GM12878 (cell line): ENCODE data around the gene MR1. TPM values are rescaled to one million over a fixed set of nuclear protein-coding genes. Genes with fewer than 3 reads are reported as not detected.

Experiments used
- FOS ChIP-seq: IDR thresholded peaks from 3 replicates; pipeline ENCODE4 v1.6.1; 2011; ENCODE audit warnings: borderline replicate concordance; ENCODE audit not compliant: insufficient read length; ENCODE audit errors: extremely low read depth
- GABPA ChIP-seq: IDR thresholded peaks from 2 replicates; pipeline ENCODE4 v1.6.1; 2014; ENCODE audit warnings: antibody characterized with exemption, low read depth, mild to moderate bottlenecking, inconsistent platforms
- HDAC2 ChIP-seq: fragments of 200-600 bp; sonication (generic); IDR thresholded peaks from 2 replicates; pipeline ENCODE4 v1.6.1; 2017
- KDM1A ChIP-seq: fragments of 200-600 bp; sonication (generic); IDR thresholded peaks from 2 replicates; pipeline ENCODE4 v1.6.1; 2016; ENCODE audit warnings: borderline replicate concordance
- KLF5 ChIP-seq: fragments of 450-650 bp; IDR thresholded peaks from 2 replicates; pipeline ENCODE4 v1.6.1; 2014; ENCODE audit warnings: mild to moderate bottlenecking; ENCODE audit not compliant: partially characterized antibody
- MTA2 ChIP-seq: fragments of 450-650 bp; IDR thresholded peaks from 2 replicates; pipeline ENCODE4 v1.6.1; 2016; ENCODE audit warnings: low read depth, mild to moderate bottlenecking, moderate library complexity
- MXI1 ChIP-seq: fragments of 150-350 bp; IDR thresholded peaks from 2 replicates; pipeline ENCODE4 v1.6.1; 2011; ENCODE audit warnings: low read depth, mild to moderate bottlenecking, inconsistent platforms, low read length, improper control_type of control experiment
- NR2F1 ChIP-seq: fragments of 450-650 bp; conservative IDR thresholded peaks from 2 replicates; pipeline ENCODE4 v1.6.1; 2017; ENCODE audit warnings: mild to moderate bottlenecking
- PAX5 ChIP-seq: IDR thresholded peaks from 2 replicates; pipeline ENCODE4 v1.6.1; 2011; ENCODE audit warnings: low read depth, low read length, borderline replicate concordance
- RAD51 ChIP-seq: fragments of 450-650 bp; IDR thresholded peaks from 2 replicates; pipeline ENCODE4 v1.6.1; 2016; ENCODE audit warnings: moderate library complexity, mild to moderate bottlenecking, inconsistent platforms
- SP1 ChIP-seq: IDR thresholded peaks from one replicate; pipeline ENCODE4 v1.6.1; 2011; ENCODE audit warnings: low read depth, low read length
- SRF ChIP-seq, 2 experiments: IDR thresholded peaks; 2 replicates each; pipeline ENCODE4 v1.6.1; 2011; ENCODE audit warnings: low read depth in 2 of 2, low read length in 2 of 2, mild to moderate bottlenecking in 1 of 2, moderate library complexity in 1 of 2
- polyA plus RNA-seq, 11 experiments: library from polyadenylated mRNA; depleted of rRNA in 4 of 11; unstranded in 6 of 11; stranded (reverse) in 5 of 11; fragments of >200 nt; fragmentation: Nextera tagmentation in 4 of 11; fragmentation: Illumina TruSeq in 1 of 11; extraction: Ambion mirVana in 4 of 11; extraction: Trizol in 1 of 11; gene quantifications; 1 replicate in 1 of 11; 2 replicates in 10 of 11; pipeline versions ENCODE4 v1.2.1 to v1.2.3, GENCODE V29; 2011 to 2016; ENCODE audit warnings: inconsistent platforms in 2 of 11, missing spikeins in 2 of 11, low read depth in 1 of 11
- total RNA-seq, 4 experiments: library from RNA; depleted of rRNA in 3 of 4; stranded (reverse); fragments of >200 nt in 3 of 4; fragmentation: Illumina TruSeq in 1 of 4; extraction: Trizol in 1 of 4; gene quantifications; 2 replicates each; pipeline versions ENCODE4 v1.2.1 to v1.2.3, GENCODE V29; 2013 to 2021
- TF ChIP-seq, protein P1 (sequence below): fragments of 450-650 bp; IDR thresholded peaks from 2 replicates; pipeline ENCODE4 v1.6.1; 2017; ENCODE audit warnings: mild to moderate bottlenecking, moderate library complexity
- TF ChIP-seq, protein P2 (sequence below): fragments of 450-650 bp; IDR thresholded peaks from 2 replicates; pipeline ENCODE4 v1.6.1; 2017; ENCODE audit warnings: mild to moderate bottlenecking
- TF ChIP-seq, protein P3 (sequence below): fragments of 450-650 bp; IDR thresholded peaks from 2 replicates; pipeline ENCODE4 v1.6.1; 2017; ENCODE audit warnings: low read depth, mild to moderate bottlenecking, moderate library complexity
- TF ChIP-seq, protein P4 (sequence below): fragments of 150-350 bp; IDR thresholded peaks from 2 replicates; pipeline ENCODE4 v1.6.1; 2014; ENCODE audit warnings: mild to moderate bottlenecking, low read depth, low read length
- TF ChIP-seq, protein P5 (sequence below): fragments of 450-650 bp; conservative IDR thresholded peaks from 2 replicates; pipeline ENCODE4 v1.6.1; 2017; ENCODE audit warnings: mild to moderate bottlenecking, moderate library complexity

MR1 gene
- total and polyA plus RNA-seq, 10 of the 15 experiments (the other 5 are each of a cell fraction or from before 2014, with no cell fraction given), result 24.7 to 65.9 (median 30.9) TPM

DNA sequence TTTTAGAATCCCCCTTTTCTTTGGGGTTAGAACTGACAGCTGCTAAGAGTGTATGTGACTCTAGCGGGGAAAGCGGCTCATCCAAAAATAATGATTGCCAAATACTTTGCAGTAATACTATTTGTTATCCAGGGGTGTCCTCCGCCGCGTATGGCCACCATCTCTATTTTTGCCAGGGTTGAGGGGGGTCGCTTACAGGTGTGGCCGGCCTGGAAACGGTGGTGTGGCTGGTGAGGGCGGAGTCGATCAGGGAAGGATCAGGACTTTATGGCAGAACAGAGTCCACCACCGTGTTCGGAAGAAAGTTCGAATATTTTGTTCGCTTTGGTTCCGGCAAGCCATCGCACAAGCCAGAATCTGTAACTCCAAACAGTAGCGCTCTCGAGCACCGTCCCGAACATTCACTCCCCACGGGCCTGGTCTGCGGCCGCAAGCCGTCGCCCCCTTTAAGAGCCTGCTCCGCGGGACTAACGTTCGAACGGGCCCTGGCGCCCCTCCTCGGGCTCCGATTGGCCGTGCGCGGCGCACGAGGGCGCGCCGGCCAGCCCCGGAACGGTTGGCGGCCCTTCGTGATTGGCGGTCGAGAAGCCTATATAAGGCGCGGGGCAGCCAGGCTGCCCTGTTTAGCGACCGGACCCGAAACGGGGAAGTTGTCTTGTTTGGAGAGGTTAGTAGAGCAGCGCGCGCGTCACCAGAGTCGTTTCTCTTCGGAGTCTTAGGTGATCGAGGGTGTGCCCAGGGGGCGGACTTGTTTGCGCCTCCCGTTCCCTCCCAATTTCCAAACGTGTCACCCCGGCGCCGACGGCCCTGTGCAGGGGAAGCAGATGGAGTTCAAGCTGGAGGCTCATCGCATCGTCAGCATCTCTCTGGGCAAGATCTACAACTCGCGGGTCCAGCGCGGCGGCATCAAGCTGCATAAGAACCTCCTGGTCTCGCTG lies 54.6 kb downstream of the MR1 start, which contains the start of gene IER5 (continued):
- TF ChIP-seq, protein P1, sequence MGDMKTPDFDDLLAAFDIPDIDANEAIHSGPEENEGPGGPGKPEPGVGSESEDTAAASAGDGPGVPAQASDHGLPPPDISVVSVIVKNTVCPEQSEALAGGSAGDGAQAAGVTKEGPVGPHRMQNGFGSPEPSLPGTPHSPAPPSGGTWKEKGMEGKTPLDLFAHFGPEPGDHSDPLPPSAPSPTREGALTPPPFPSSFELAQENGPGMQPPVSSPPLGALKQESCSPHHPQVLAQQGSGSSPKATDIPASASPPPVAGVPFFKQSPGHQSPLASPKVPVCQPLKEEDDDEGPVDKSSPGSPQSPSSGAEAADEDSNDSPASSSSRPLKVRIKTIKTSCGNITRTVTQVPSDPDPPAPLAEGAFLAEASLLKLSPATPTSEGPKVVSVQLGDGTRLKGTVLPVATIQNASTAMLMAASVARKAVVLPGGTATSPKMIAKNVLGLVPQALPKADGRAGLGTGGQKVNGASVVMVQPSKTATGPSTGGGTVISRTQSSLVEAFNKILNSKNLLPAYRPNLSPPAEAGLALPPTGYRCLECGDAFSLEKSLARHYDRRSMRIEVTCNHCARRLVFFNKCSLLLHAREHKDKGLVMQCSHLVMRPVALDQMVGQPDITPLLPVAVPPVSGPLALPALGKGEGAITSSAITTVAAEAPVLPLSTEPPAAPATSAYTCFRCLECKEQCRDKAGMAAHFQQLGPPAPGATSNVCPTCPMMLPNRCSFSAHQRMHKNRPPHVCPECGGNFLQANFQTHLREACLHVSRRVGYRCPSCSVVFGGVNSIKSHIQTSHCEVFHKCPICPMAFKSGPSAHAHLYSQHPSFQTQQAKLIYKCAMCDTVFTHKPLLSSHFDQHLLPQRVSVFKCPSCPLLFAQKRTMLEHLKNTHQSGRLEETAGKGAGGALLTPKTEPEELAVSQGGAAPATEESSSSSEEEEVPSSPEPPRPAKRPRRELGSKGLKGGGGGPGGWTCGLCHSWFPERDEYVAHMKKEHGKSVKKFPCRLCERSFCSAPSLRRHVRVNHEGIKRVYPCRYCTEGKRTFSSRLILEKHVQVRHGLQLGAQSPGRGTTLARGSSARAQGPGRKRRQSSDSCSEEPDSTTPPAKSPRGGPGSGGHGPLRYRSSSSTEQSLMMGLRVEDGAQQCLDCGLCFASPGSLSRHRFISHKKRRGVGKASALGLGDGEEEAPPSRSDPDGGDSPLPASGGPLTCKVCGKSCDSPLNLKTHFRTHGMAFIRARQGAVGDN, result peak; percentile 94
- TF ChIP-seq FOS (peak; percentile 16), NR2F1 (0 out of 2 replicates have a peak, but pooled peaks have one; percentile 48), RAD51 (peak; percentile 49; the same call in 1 of the 2 replicates), SRF (IDR thresholded peaks at IDR 0.05; ENCODE audit: low read depth in 2 of 2, low read length in 2 of 2) (peak in 1 of 2 experiments; percentile 59; a peak in 1 of 4 replicates), KLF5 (peak; percentile 77), SP1 (peak; percentile 86), KDM1A (no peak), MTA2 (no peak), GABPA (no peak), HDAC2 (no peak), MXI1 (peak; percentile 63), PAX5 (peak; percentile 63; the same call in 1 of the 2 replicates)
- TF ChIP-seq, protein P2, sequence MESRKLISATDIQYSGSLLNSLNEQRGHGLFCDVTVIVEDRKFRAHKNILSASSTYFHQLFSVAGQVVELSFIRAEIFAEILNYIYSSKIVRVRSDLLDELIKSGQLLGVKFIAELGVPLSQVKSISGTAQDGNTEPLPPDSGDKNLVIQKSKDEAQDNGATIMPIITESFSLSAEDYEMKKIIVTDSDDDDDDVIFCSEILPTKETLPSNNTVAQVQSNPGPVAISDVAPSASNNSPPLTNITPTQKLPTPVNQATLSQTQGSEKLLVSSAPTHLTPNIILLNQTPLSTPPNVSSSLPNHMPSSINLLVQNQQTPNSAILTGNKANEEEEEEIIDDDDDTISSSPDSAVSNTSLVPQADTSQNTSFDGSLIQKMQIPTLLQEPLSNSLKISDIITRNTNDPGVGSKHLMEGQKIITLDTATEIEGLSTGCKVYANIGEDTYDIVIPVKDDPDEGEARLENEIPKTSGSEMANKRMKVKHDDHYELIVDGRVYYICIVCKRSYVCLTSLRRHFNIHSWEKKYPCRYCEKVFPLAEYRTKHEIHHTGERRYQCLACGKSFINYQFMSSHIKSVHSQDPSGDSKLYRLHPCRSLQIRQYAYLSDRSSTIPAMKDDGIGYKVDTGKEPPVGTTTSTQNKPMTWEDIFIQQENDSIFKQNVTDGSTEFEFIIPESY, result no peak; the same call in 1 of the 2 replicates
- TF ChIP-seq, protein P3, sequence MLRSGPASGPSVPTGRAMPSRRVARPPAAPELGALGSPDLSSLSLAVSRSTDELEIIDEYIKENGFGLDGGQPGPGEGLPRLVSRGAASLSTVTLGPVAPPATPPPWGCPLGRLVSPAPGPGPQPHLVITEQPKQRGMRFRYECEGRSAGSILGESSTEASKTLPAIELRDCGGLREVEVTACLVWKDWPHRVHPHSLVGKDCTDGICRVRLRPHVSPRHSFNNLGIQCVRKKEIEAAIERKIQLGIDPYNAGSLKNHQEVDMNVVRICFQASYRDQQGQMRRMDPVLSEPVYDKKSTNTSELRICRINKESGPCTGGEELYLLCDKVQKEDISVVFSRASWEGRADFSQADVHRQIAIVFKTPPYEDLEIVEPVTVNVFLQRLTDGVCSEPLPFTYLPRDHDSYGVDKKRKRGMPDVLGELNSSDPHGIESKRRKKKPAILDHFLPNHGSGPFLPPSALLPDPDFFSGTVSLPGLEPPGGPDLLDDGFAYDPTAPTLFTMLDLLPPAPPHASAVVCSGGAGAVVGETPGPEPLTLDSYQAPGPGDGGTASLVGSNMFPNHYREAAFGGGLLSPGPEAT, result peak; percentile 70; the same call in 1 of the 2 replicates
- TF ChIP-seq, protein P4, sequence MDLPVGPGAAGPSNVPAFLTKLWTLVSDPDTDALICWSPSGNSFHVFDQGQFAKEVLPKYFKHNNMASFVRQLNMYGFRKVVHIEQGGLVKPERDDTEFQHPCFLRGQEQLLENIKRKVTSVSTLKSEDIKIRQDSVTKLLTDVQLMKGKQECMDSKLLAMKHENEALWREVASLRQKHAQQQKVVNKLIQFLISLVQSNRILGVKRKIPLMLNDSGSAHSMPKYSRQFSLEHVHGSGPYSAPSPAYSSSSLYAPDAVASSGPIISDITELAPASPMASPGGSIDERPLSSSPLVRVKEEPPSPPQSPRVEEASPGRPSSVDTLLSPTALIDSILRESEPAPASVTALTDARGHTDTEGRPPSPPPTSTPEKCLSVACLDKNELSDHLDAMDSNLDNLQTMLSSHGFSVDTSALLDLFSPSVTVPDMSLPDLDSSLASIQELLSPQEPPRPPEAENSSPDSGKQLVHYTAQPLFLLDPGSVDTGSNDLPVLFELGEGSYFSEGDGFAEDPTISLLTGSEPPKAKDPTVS, result peak; percentile 80; the same call in 1 of the 2 replicates
- TF ChIP-seq, protein P5, sequence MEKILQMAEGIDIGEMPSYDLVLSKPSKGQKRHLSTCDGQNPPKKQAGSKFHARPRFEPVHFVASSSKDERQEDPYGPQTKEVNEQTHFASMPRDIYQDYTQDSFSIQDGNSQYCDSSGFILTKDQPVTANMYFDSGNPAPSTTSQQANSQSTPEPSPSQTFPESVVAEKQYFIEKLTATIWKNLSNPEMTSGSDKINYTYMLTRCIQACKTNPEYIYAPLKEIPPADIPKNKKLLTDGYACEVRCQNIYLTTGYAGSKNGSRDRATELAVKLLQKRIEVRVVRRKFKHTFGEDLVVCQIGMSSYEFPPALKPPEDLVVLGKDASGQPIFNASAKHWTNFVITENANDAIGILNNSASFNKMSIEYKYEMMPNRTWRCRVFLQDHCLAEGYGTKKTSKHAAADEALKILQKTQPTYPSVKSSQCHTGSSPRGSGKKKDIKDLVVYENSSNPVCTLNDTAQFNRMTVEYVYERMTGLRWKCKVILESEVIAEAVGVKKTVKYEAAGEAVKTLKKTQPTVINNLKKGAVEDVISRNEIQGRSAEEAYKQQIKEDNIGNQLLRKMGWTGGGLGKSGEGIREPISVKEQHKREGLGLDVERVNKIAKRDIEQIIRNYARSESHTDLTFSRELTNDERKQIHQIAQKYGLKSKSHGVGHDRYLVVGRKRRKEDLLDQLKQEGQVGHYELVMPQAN, result peak; percentile 37; the same call in 1 of the 2 replicates
